Activated CD4-positive, alpha-beta T cell treated with anti-CD3 and anti-CD28 coated beads for 36 hours (primary cell): Measurements from ENCODE around the gene YTHDF1. TPM values are rescaled to one million over a fixed set of nuclear protein-coding genes. Genes with fewer than 3 reads are reported as not detected.

Experiments used
- ATAC-seq: fragments of 200-7000 bp; cut with Tn5 transposase; one replicate; pipeline ENCODE4 v1.10.0; 2021; ENCODE audit warnings: mild to moderate bottlenecking, moderate library complexity
- CTCF ChIA-PET: fragments of 350-600 bp; sonication (Branson Sonifier 250); formaldehyde crosslinking; loops from one replicate; lab custom pipeline; 2021; ENCODE audit warnings: antibody characterized with exemption; lab: Charles Lee
- POLR2A ChIA-PET: fragments of 350-600 bp; sonication (Branson Sonifier 250); formaldehyde crosslinking; loops from one replicate; lab custom pipeline; 2021; ENCODE audit warnings: antibody characterized with exemption, inconsistent platforms; lab: Charles Lee
- DNase-seq: peaks from one replicate; pipeline ENCODE4 v3.0.0-alpha.2; 2020
- H3K27ac Mint-ChIP-seq: one replicate; pipeline ENCODE4 v1.8.0; 2021; ENCODE audit warnings: mixed read lengths
- H3K27me3 Mint-ChIP-seq: one replicate; pipeline ENCODE4 v1.8.0; 2021; ENCODE audit warnings: mixed read lengths
- H3K36me3 Mint-ChIP-seq: one replicate; pipeline ENCODE4 v1.8.0; 2021; ENCODE audit warnings: low read depth, mixed read lengths
- H3K4me1 Mint-ChIP-seq: one replicate; pipeline ENCODE4 v1.8.0; 2021; ENCODE audit warnings: mixed read lengths
- H3K4me3 Mint-ChIP-seq: one replicate; pipeline ENCODE4 v1.8.0; 2021; ENCODE audit warnings: mild to moderate bottlenecking, moderate library complexity, mixed read lengths
- H3K9me3 Mint-ChIP-seq: one replicate; pipeline ENCODE4 v1.8.0; 2021; ENCODE audit warnings: low read depth, mixed read lengths
- intact Hi-C, 2 experiments: fragments of 100-400 bp; cut with DNase I in 1 of 2; cut with micrococcal nuclease in 1 of 2; formaldehyde crosslinking; loops; one replicate each; pipeline versions ENCODE4 v1.14.2 to v1.15.1; 2022 to 2024; cut with DNase I, micrococcal nuclease
- microRNA-seq: library from miRNA; unstranded; fragments of <30 nt; microRNA quantifications from one replicate; pipeline ENCODE4 v1.2.0, GENCODE V29; 2021; ENCODE audit warnings: borderline replicate concordance
- total RNA-seq, 2 experiments: library from RNA; stranded (reverse); gene quantifications; one replicate each; pipeline ENCODE4 v1.2.3, GENCODE V29; 2021

The YTHDF1 gene
- total RNA-seq, 2 experiments from 2014 or later, result 32.2 to 32.6 TPM

DNA sequence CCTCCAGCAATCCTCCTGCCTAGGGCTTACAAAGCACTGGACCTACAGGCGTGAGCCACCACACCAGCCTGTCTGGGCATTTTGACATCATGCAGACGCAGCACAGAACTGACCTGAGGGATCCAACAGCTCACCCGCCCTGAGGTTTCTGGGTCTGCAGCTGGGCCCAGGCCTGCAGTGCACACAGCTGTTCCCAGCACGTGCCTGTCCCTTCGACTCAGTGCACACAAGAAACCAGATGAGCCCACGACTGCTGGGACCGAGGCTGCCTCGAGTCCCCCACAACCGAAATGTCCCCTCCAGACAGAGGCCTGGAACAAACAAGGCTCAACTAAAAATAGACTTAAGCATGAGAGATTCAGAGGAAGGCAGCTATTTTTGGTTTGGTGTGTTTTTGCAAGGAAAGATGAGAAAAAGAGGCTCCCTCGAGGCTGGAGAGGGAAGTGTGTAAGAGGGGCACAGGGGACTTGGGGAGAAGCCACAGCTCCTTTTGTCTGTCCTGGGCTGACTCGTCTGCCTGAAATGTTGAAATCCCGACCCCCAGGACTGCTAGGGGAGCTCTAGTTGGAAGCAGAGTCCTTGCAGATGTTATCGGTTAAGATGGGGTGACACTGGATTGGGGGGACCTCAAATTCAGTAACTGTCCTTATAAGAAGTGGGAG is 66.3 kb downstream of the YTHDF1 start:
- Mint-ChIP-seq H3K4me3 (no peak overlapping the region), H3K27ac (no peak overlapping the region), H3K4me1 (no peaks in the 10 kb centered on the region), H3K27me3 (peaks cover 29% of the 10 kb centered on the region), H3K36me3 (peaks cover 3% of the 10 kb centered on the region), H3K9me3 (peaks cover 13% of the 10 kb centered on the region)
- no peak for DNase-seq
- ChIA-PET POLR2A (no interaction called here), CTCF (interaction anchor here (1.1 kb wide), 1 partner anchor 233 kb away, joined by 4 read pairs; no protein-coding TSS in a partner anchor)
- ATAC-seq, result no peak
- intact Hi-C loops, result no loop called here

DNA sequence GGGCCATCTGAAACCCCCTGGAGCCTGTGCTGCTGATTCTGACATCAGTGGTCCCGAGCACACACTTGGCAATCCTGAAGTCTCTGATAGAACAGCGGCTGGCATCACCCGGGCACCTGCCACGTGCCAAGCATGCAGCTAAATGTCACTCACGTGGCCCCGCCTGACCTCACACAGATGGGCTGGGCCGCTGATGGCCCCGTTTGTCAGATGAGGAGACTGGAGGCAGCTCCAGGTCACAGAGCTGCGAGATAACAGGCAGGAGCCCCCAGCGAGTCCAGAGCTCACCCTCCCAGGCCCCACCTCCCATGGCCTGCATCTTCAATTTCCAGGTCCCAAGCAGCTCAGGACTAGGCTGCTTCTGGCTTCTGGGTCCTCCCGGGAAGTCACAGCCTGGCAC is 67.2 kb downstream of the YTHDF1 start:
- H3K4me1 Mint-ChIP-seq, result no peaks in the 10 kb centered on the region
- H3K9me3 Mint-ChIP-seq, result peaks cover 13% of the 10 kb centered on the region
- H3K27ac Mint-ChIP-seq, result no peak overlapping the region
- CTCF ChIA-PET, result no interaction called here
- H3K36me3 Mint-ChIP-seq, result peaks cover 3% of the 10 kb centered on the region
- no peak overlapping the region for H3K4me3 Mint-ChIP-seq
- intact Hi-C loops, result no loop called here
- ATAC-seq (no peak), DNase-seq (no peak)
- POLR2A ChIA-PET, result interaction anchor here (0.6 kb wide), 1 partner anchor 46 kb away, joined by 3 read pairs; no protein-coding TSS in a partner anchor
- peaks cover 28% of the 10 kb centered on the region for H3K27me3 Mint-ChIP-seq

DNA sequence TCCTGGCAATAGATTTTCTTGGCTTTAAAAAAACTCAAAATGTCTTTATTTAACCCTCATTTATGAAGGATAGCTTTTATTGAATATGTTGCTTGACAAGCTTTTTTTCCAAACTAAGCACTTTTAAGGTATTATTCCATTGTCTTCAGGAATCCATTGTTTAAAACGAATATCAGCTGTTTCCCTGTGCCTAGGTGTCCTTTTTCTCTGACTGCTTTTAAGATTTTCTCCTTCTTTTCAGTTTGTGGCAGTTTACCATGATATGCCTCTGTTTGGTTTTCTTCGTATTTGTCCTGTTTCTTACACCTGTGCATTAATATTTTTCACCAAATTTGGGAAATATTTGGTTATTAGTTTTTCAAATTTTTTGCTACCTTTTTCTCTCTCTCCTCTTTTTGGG is 68.4 kb downstream of the YTHDF1 start:
- POLR2A ChIA-PET, result no interaction called here

More for the DNA sequence above, 68.4 kb downstream of the YTHDF1 start:
- Mint-ChIP-seq H3K27me3 (peaks cover 30% of the 10 kb centered on the region), H3K27ac (no peak overlapping the region), H3K9me3 (peaks cover 13% of the 10 kb centered on the region), H3K4me3 (no peak overlapping the region), H3K36me3 (peaks cover 3% of the 10 kb centered on the region), H3K4me1 (no peaks in the 10 kb centered on the region)
- no peak for ATAC-seq
- intact Hi-C loops, result no loop called here
- CTCF ChIA-PET, result no interaction called here
- DNase-seq, result no peak

Small RNA genes within 50 kb of the gene (microRNA-seq; reads per million reads assigned to microRNA genes)
- gene MIR124-3 (not detected), gene MIR3196 (not detected)

Other genes starting within 250 kb of the YTHDF1 start
- not detected for gene BHLHE23, start 209.2 kb downstream of the YTHDF1 start, total RNA-seq
- under 1 TPM in 1 of 2 experiments, not detected in 1; 0.14 TPM for gene BIRC7, start 19.8 kb upstream of the YTHDF1 start, total RNA-seq
- not detected for gene NKAIN4, start 38.3 kb upstream of the YTHDF1 start, total RNA-seq
- 10 to 100 TPM; 73.4 to 77.6 TPM for gene ARFGAP1, start 56.7 kb upstream of the YTHDF1 start, total RNA-seq
- gene COL20A1, start 77.1 kb upstream of the YTHDF1 start, total RNA-seq, result under 1 TPM; 0.04 to 0.09 TPM
- gene CHRNA4, start 145.2 kb upstream of the YTHDF1 start, total RNA-seq, result not detected